C1 segment of cervical spinal cord (tissue), 14 donors: ENCODE measurements around the gene PHIP.
"Not testable (repeated sequence)": the region's sequence is repeated elsewhere in the genome, so short reads cannot be mapped to it uniquely, and the experiment has no call there.

Source experiments
- DNase-seq, 14 donors: peaks; one replicate each; lab custom pipeline; 2025; lab: John Stamatoyannopoulos, UW

Gene PHIP

GRCh38 chr6:78925317-78925716, 152.7 kb downstream of the PHIP start:
- no peak for DNase-seq

- DNase-seq, result not testable (repeated sequence)
These were observed 156.9 kb downstream of the PHIP start for GRCh38 chr6:78921168-78921567.

- DNase-seq, result no peak
These were observed 160.3 kb downstream of the PHIP start for GRCh38 chr6:78917788-78918187.

- DNase-seq, result no peak
These were observed 161.6 kb downstream of the PHIP start for GRCh38 chr6:78916411-78916810.

- DNase-seq, result no peak
These were observed 166.7 kb downstream of the PHIP start for GRCh38 chr6:78911218-78911940.

GRCh38 chr6:78910591-78911171, 167.4 kb downstream of the PHIP start:
- DNase-seq, result peak in 5 of 14 donors; percentile 2 to 25 (median 5)

- no peak for DNase-seq
These were observed 168.0 kb downstream of the PHIP start for GRCh38 chr6:78910010-78910409.

GRCh38 chr6:78909391-78909790, 168.7 kb downstream of the PHIP start:
- DNase-seq, result no peak

- DNase-seq, result no peak
These were observed 169.4 kb downstream of the PHIP start for GRCh38 chr6:78908621-78909020.

- no peak for DNase-seq
These were observed 181.8 kb downstream of the PHIP start for GRCh38 chr6:78896227-78896626.

GRCh38 chr6:78889901-78890300, 188.2 kb downstream of the PHIP start:
- not testable (repeated sequence) for DNase-seq
